Stimulated activated CD4-positive, alpha-beta T cell treated with anti-CD3 and anti-CD28 coated beads, Interleukin-15, amount 100 ng/mL, for 1 hour (primary cell): ENCODE results near the gene LRRC45.

ENCODE experiments used
- DNase-seq, 2 donors: peaks; one replicate each; pipeline ENCODE4 v3.0.0-alpha.2; 2020; ENCODE audit warnings: low read depth in 1 of 2, low spot score in 1 of 2

LRRC45 gene

DNA sequence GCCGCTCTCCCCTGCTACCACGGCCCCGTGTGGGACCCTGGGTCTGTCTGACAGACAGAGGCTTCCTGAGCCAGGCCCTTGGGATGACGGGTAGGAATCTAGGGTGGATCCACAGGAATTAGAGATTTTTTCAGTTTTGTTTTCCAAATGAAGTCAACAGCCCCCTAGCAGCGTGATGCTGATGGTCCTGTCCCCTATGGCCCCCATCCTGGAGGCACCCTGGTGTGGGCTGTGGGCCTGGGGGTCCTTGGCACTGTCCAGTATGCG, 15.9 kb upstream of the LRRC45 start:
- no peak for DNase-seq

DNA sequence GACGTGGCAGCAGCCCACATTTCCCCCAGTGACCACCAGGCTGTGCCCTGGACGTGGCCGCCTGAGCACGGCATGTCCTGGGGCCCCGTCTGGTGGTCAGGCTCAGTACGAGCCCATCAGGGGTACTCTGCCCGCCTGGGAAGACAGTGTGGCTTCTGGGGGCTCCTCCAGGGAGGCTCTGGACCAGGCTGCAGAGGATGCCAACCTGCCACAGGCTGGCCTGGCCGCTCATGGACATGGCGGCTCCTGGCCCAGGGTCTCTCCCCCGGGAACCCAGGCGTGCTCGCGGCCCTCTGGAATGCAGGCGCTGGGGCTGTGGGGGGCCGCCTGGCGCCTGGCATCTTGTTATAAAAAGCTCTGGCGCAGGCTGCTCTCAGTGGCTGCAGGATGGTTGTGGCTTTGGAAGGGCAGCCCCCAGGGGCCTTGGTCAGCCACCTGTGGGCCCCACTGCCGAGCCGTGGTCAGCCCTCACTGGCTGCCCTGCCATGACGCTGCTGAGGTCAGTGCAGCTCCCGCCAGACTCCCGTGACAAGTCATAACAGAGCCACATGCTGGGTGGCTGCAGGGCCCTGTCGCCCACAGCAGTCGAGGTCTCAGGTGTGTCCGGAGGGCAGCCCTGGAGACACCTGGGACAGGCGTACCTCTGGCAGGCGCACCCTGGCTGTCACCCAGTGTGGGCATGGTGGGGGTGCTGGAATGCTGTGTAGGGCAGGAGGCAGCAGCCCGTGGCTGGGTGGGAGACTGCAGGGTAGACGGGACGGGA, 15.4 kb upstream of the LRRC45 start:
- no peak for DNase-seq

DNA sequence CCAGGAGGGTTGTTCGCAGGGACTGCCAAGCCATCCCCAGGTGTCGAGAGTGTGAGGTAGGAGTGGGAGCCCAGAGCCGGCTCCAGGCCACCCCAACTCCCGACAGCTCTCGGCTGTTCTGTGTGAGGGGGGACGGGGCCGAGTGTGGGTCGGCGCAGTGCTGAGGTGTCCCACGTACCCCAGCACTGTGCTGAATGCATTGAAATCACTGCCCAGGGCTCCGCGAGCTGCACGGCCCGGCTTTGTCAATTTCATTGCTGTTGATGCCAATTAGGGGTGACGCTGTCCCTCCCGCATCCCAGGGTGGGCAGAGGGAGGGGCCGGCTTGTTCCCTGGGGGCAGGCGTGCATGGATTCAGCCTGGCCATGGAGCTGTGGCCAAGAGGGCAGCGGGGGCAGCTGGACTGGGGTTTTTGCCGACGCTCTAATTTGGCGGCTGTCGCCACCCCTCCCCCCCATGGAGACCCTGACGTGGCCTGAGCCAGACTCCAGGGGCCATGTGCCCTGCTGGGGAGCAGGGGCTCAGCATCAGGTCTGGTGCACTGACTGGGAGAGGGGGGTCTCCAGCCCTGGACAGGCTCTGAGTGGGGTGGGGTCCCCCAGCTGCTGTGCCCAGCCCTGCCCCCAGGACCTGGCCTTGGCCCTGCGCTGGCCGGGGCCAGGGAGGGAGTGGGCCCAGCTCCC, 14.7 kb upstream of the LRRC45 start:
- DNase-seq, result no peak

DNA sequence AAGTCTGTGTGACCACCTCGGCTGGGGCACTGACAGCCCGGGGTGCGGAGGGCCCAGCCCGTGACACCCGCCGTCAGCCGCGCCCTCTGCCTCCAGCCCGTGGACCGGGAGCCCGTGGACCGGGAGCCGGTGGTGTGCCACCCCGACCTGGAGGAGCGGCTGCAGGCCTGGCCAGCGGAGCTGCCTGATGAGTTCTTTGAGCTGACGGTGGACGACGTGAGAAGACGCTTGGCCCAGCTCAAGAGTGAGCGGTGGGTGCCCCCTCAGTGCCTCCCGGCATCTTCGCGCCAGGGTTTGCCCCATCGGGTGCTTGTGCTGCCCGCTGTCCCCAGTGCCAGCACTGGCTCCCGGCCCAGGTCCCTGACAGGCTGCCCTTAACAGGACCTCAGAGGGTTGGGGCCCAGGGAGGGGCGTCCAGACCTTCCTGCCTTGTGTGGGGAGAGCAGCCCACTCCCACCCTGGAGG, 14.1 kb upstream of the LRRC45 start:
- no peak for DNase-seq

DNA sequence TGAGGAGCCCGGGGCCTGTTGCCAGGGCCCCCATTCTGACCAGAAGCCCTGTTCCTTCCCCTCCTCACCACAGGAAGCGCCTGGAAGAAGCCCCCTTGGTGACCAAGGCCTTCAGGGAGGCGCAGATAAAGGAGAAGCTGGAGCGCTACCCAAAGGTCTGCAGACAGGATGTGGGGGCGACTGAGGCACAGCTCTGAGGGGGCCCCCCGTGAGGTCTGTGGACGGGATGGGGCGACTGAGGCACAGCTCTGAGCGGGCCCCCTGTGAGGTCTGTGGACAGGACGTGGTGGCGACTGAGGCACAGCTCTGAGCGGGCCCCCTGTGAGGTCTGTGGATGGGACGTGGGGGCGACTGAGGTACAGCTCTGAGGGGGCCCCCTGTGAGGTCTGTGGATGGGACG, 13.7 kb upstream of the LRRC45 start:
- DNase-seq, result no peak

DNA sequence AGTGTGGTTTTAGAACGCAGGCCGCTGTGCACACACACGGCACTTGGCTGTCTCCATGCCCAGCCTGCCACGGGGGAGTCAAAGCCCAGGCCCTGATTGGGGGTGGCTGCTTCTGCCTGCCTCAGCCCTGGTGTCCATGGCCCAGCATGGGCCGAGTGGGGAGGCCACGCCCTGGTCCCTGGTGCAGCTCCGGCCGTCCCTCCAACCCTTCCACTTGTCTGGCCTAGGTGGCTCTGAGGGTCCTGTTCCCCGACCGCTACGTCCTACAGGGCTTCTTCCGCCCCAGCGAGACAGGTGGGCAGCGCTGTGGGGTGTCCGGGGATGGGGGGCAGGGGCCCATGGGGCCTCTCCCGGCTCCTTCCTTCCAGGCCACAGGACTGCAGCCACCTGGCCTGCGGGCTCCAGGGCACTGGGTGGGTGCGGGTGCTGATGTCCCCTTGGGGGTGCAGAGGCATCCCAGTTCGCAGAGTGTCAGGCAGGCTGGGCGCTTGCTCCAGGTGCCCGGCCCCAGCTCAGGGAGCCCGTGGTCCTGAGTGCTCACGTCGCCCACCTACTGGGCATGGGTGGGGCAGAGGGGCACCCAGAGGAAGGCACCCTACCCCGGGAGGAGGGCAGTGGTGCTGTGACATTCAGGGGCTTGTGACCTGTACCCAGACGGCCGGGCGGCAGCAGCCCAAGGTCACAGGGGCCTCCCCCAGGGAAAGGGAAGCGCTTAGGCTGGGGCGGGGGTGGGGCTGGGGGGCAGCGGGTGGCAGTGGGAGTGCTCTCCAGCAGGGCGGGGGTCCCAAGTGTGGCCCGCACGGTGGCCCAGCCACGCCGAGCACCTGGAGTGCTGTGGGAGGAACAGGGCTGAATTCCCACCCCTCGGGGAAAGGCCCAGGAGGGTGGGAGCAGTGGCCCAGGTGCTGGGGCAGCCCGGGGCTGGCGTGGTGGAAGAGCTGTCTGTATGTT, 12.3 kb upstream of the LRRC45 start:
- no peak for DNase-seq

DNA sequence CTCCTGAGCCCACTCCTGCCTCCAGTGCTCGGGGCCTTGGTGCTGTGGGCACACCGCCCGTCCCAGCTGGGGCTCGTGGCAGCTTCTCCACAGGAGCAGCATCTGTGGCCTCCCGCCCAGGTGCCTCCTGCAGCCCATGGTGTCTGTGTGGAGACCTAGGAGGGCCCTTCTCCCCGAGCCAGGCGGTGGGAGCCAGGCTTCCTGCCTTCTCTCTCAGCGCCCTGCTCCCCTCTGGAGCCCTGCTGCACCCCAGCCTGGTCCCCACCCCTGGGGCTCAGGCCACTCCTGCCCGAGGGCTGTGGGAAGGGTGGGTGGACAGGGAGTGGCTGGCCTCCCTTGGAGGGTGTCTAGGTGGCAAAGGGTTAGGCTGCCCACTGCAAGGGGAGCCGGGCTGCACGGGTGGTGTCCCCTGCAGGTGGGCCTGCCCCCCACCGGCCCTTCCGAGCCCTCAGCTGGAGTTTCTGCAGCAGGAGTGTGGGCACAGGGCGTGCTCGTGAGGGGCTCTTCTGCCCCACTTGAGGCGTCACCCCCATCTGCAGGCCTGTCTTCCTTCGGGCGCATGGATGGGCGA, 11.4 kb upstream of the LRRC45 start:
- no peak for DNase-seq

DNA sequence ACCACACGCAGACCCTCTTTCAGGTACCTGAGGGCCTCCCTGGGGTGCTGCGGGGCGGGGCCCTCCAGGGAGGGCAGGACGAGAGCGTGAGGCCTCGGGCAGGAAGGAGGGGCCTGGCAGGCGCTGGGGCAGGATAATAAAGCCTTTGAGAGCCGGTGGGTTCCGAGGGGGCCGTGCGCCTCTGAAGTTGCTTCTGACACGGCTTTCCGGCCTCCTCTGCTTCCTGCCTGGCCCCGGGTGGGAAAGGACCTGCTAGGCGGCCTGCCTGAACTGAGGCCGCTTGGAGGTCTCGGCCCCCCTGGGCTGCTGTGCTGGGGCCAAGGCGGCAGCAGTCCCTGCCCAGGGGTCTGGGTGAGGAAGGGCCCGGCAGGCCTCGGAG, 10.9 kb upstream of the LRRC45 start:
- no peak for DNase-seq

DNA sequence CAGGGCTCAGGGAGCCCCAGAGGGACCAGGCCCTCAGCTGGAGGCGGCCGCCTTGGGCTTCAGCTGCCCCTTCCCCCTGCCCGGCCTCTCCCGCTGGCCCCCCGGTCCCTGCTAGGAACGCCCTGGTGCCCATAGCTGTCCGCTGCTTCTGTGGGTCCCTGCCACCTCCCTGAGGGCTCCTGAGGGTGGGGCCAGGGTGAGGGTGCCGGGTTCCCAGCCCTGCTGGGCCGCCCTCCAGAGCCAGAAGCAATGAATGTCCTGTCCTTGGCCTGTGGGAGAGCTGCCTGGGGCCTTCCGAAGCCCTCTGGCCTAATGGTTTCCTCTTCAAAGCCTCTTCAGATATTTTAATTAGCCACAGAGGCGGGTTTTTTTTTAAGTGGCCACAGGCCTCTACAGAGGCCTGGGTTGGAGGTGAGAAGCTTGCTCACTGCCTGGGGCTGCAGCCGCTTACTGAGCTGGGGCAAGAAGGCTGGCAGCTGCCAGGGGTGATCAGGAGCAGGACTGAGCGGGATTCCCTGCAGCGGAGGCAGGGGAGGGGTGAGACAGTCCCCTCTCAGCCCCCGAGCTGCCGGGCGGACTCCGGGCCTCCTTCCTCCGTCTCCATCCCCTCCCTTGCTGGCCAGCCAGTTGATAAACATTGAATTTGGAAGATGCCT, 10.3 kb upstream of the LRRC45 start:
- DNase-seq, result no peak

DNA sequence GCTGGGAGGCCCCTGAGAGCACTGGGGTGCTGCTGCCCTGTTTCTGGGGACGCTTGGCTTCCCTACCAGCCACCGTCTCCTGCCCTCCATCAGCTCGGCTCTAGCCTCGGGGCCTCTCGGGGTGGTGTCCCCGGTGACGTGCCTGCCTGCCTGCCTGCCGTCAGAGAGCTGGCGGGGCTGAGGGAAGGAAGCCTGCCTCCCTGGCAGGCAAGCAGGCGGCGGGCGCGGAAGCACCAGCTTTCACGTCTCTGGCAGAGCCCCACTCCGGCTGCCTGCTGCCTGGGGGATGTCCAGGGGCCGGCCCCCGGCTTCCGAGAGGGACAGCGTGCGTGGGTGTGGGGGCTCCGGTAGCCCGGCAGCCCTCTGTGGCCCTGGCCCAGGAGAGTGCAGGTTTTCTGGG, 9.8 kb upstream of the LRRC45 start:
- no peak for DNase-seq

DNA sequence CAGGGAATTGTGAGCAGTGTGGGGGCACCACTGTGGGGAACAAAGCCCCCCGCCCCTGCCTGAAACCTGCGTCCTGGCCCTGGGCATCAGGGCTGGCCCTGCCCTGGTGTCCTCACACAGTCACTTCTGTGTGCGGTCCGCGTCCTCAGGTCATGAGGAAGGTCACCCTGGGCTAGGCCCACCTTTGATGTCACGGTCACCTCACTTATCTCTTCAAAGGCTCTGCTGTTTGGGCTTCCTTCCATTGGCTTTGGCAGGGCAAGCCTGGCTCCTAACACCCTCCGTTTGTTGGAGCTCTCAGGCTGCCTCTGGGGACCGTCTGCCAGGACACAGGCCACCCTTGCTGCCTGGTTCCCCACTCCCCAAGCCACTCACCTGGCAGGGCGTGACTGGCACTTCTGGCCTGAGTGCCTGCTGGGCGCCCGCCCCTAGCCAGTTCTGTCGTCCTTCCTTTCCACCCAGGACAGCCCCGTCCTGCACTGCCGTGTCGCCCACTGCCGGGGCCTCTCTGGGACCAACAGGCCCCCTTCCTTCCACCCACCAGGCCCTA, 9.3 kb upstream of the LRRC45 start:
- no peak for DNase-seq

DNA sequence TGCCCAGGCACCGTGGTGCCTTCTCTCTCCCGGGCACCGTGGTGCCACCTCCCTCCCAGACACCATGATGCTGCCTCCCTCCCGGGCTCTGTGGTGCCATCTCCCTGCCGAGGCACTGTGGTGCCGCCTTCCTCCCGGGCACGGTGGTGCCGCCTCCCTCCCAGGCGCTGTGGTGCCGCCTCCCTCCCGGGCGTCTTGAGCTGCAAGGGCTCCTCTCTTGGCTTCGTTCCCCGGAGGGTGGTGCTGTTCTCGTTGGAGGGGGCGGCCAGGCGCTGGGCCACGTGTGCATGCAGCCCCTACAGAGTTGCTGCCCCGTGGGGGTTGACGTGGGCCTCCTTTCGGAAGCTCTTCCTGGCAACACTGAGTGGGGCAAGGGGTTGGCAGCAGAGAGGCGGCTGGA, 8.7 kb upstream of the LRRC45 start:
- no peak for DNase-seq

DNA sequence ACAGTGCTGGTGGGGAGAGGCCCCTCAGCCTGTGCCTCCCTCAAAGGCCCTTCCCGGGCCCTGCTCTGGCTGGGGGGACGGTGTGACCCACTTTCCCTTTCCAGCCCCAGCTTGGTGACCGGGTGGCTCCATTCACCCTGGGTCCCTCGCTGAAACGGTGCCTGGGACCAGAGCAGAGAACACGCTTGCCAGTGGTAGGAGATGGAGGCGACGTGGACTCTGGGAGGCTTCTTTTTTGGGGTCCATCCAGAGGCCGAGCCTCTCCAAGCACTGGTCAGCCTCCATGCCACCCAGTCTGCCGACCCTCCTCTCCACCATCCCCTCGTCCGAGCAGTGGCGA, 8.2 kb upstream of the LRRC45 start:
- no peak for DNase-seq

DNA sequence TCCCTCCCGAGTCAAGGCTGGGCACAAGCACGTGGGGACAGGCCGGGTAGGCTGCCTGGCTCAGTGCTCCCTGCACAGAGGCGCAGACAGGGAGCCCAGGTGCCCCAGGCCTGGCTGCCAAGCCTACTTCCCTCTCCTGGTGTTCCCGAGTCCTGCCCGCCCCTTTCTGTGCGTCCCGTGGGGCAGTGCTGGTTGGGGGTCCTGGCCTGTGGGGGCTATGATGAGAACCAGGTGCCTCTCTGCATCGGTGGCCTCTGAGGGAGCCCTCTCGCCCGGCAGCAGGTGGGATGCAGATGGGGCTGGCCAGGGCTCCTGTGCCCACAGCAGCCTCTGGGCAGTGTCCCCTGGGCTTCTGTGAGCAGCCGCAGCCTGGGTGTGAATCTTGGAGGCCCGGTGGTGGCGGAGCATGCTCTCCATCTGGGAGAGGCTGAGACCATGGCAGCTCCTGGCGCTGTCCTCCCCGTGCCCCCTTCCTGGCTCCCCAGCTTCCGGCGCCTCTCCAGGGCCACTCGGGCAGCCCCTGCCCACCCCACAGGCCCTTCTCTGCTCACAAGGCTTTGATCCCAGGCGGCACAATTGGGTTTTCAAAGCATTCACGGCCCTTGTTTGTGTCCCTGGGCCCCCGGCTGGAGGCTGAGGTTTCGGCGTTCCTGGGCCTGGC, 7.7 kb upstream of the LRRC45 start:
- DNase-seq, result no peak

DNA sequence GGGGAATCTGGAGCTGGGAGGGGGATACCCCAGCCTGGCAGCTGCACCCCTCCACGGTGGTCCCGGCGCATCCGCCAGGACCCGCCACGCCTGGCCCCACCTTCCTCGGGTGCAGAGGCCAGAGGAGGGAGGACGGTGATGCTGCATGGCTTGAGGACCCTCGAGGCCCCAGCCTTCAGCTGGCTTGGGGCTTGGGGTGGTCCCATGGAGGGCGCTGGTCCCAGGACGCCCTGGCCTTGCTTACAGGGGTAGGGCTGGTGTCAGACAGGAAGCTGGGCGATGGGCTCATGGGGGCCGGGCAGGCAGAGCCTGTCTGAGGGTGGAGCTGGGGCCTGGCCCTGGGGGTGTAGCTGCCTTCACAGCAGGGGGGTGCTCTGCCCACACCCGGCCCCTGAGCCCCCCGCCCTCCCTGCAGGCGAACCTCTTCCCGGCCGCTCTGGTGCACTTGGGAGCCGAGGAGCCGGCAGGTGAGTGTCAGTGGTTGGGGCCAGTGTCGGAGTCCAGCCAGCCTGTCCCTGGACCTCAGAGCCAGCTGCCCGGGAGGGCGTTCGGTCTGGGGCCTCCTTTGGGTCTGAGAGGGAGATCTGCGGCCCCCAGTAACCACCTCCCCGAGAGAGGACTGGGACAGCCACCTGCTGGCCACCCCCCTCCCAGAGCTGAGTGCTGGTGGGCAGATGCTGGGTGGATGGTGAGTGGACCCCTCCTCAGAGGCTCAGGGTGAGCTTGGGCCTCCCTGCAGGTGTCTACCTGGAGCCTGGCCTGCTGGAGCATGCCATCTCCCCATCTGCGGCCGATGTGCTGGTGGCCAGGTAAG, 6.8 kb upstream of the LRRC45 start:
- DNase-seq, result no peak

DNA sequence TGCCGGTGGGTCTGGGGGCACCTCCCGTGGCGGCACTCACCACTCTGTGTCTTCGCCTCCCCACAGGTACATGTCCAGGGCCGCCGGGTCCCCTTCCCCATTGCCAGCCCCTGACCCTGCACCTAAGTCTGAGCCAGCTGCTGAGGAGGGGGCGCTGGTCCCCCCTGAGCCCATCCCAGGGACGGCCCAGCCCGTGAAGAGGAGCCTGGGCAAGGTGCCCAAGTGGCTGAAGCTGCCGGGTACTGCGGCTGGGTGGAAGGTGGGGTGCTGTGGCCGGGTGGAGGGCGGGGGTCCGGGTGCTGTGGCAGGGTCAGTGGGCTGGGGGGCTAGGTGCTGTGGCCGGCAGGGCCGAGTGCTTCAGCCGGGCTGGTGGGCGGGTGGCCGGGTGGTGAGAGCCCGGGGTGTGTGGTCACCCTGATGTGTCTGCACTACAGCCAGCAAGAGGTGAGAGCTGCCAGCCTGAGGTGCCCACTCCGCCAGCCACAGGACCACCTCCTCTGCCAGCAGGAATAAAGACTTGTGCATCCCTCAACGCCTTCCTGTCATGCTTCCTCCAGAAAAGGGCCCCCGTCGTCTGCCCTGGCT, 6.1 kb upstream of the LRRC45 start:
- no peak for DNase-seq

DNA sequence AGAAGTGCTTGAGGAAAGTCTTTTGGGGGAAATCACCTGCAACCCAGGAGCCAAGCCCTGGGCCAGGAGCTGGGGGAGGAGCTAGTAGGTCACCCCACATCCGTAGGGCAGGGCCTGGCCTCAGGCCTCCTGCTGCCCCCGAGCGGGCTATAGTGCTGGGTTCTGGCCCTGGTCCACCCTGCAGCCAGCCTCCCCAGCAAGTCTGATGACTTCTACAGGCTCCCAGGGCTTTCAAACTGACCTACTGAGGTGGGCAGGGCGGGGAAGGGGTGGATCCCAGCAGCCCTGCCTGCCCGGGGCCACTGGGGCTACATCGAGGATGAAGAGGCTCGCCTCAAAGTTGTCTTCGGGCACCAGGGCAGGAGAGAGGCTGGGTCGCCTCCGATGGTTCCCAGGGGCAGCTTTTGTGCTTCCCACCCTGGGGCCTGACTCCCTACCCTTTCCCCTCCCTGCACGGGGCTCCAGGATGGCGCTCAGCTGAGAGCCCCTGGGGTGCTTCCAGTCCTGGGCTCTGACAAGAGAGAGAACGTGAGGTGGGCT, 5.4 kb upstream of the LRRC45 start:
- DNase-seq, result no peak

DNA sequence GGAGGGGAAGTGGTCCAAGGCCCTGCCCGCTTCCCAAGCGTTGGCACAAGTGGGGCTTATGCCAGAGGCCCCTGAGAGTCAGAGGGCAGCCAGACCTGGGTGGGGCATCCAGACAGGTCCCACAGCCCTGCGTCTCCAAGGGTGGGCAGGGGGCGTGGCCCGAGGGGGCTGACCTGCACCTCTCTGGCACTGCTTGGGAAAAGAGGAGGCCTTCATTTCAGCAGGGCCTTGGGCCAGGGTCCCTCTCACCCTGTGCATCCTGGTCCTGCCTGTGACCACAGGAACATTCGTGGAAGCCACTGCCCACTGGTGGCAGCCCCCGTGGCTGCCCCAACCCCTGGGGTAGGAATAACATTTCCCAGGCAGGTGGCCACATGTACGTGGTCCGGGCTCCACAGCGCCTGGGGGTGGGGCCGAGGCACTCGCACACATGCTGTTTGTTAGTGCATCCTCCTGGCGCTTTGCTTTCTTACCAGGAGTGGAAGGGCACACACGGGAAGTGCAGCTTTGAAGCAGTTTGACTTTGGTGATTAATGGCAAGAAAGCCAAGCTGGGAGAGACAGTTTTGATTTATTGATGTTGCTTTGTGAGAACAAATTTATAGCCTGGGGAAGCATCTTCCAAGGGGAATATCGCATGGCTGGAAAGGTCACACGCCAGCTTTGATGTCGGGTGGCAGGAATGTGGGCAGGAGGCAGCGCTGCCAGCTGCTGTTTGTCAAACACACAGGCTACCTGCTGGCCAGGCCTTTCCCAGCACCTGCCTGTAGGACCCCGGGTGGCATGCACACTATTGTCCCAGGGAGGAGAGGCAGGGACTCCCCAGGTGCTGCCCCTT, 4.7 kb upstream of the LRRC45 start:
- no peak for DNase-seq
